RWPE2 (cell line): ENCODE results near the gene FARS2.

Source experiments
- ATAC-seq: fragments of 200-7000 bp; cut with Tn5 transposase; 3 replicates; pipeline ENCODE4 v1.9.1; 2021; ENCODE audit warnings: low read depth
- DNase-seq: peaks from one replicate; pipeline ENCODE4 v3.0.0-alpha.2; 2020; ENCODE audit warnings: low spot score
- H3K27ac ChIP-seq: fragments of 450-650 bp; 2 replicates; pipeline ENCODE4 v1.5.1; 2017; ENCODE audit warnings: mild to moderate bottlenecking; ENCODE audit not compliant: poor library complexity, severe bottlenecking
- H3K27me3 ChIP-seq: fragments of 250-450 bp; sonication (Bioruptor Pico); 2 replicates; pipeline ENCODE4 v1.5.1; 2021; ENCODE audit warnings: mild to moderate bottlenecking, moderate library complexity; ENCODE audit not compliant: insufficient read depth, poor library complexity, severe bottlenecking
- H3K36me3 ChIP-seq: fragments of 250-450 bp; sonication (Bioruptor Pico); 2 replicates; pipeline ENCODE4 v1.5.1; 2020; ENCODE audit warnings: low read depth, mild to moderate bottlenecking, moderate library complexity
- H3K4me1 ChIP-seq: fragments of 250-450 bp; sonication (Bioruptor Pico); 2 replicates; pipeline ENCODE4 v1.5.1; 2021; ENCODE audit warnings: mild to moderate bottlenecking, moderate library complexity; ENCODE audit not compliant: insufficient read depth, poor library complexity, severe bottlenecking
- H3K4me3 ChIP-seq: fragments of 250-450 bp; sonication (Bioruptor Pico); 2 replicates; pipeline ENCODE4 v1.5.1; 2021; ENCODE audit warnings: mild to moderate bottlenecking, moderate library complexity; ENCODE audit not compliant: severe bottlenecking
- H3K9me3 ChIP-seq: fragments of 250-450 bp; sonication (Bioruptor Pico); 2 replicates; pipeline ENCODE4 v1.5.1; 2021; ENCODE audit warnings: mild to moderate bottlenecking, moderate library complexity; ENCODE audit not compliant: severe bottlenecking
- CTCF ChIP-seq: fragments of 450-650 bp; IDR thresholded peaks from one replicate; pipeline ENCODE4 v1.5.1; 2017; ENCODE audit warnings: mild to moderate bottlenecking, moderate library complexity; ENCODE audit not compliant: poor library complexity, severe bottlenecking

The FARS2 gene

GRCh38 chr6:5617179-5617578 is 355.9 kb downstream of the FARS2 start:
- no peak for TF ChIP-seq CTCF
- Histone ChIP-seq H3K27me3 (no peaks in the 10 kb centered on the region), H3K36me3 (no peaks in the 10 kb centered on the region), H3K4me1 (no peaks in the 10 kb centered on the region), H3K27ac (no peak overlapping the region), H3K4me3 (no peak overlapping the region), H3K9me3 (no peaks in the 10 kb centered on the region)
- ATAC-seq, result no peak
- DNase-seq, result no peak

GRCh38 chr6:5619249-5619648 is 357.9 kb downstream of the FARS2 start:
- no peak for DNase-seq
- H3K27ac ChIP-seq, result no peak overlapping the region
- no peaks in the 10 kb centered on the region for H3K4me1 ChIP-seq
- no peaks in the 10 kb centered on the region for H3K36me3 ChIP-seq
- ATAC-seq, result no peak
- no peak overlapping the region for H3K4me3 ChIP-seq
- H3K9me3 ChIP-seq, result no peaks in the 10 kb centered on the region
- no peaks in the 10 kb centered on the region for H3K27me3 ChIP-seq
- no peak for TF ChIP-seq CTCF

GRCh38 chr6:5622276-5623005 is 361.1 kb downstream of the FARS2 start:
- ATAC-seq (no peak), DNase-seq (no peak)
- H3K4me3 ChIP-seq, result no peak overlapping the region
- H3K9me3 ChIP-seq, result no peaks in the 10 kb centered on the region
- no peak for TF ChIP-seq CTCF
- no peaks in the 10 kb centered on the region for H3K4me1 ChIP-seq
- H3K36me3 ChIP-seq, result no peaks in the 10 kb centered on the region
- no peak overlapping the region for H3K27ac ChIP-seq
- H3K27me3 ChIP-seq, result no peaks in the 10 kb centered on the region

GRCh38 chr6:5623769-5624168 is 362.5 kb downstream of the FARS2 start:
- H3K9me3 ChIP-seq, result no peaks in the 10 kb centered on the region

More at GRCh38 chr6:5623769-5624168, 362.5 kb downstream of the FARS2 start:
- Histone ChIP-seq H3K4me1 (no peaks in the 10 kb centered on the region), H3K4me3 (no peak overlapping the region), H3K27me3 (no peaks in the 10 kb centered on the region), H3K36me3 (no peaks in the 10 kb centered on the region), H3K27ac (no peak overlapping the region)
- DNase-seq, result no peak
- no peak for ATAC-seq
- TF ChIP-seq CTCF, result no peak
